GM23338 (cell line): ENCODE measurements around the gene ASCL5.

Source experiments
- CREB1 ChIP-seq: fragments of 250-450 bp; sonication (Bioruptor Pico); IDR thresholded peaks from 2 replicates; pipeline ENCODE4 v1.5.0; 2020; ENCODE audit warnings: low read depth, mild to moderate bottlenecking, moderate library complexity
- EZH2 ChIP-seq: fragments of 200-600 bp; sonication (generic); IDR thresholded peaks from one replicate; pipeline ENCODE4 v1.8.0; 2017; ENCODE audit warnings: antibody characterized with exemption, mild to moderate bottlenecking, low read depth; ENCODE audit not compliant: unreplicated experiment
- EZH2phosphoT487 ChIP-seq: fragments of 200-600 bp; sonication (generic); IDR thresholded peaks from one replicate; pipeline ENCODE4 v1.8.1; 2018; ENCODE audit warnings: antibody characterized with exemption; ENCODE audit not compliant: unreplicated experiment
- JUNB ChIP-seq: IDR thresholded peaks from one replicate; pipeline ENCODE4 v1.6.1; 2016; ENCODE audit warnings: antibody characterized with exemption; ENCODE audit not compliant: unreplicated experiment
- POLR2AphosphoS5 ChIP-seq: IDR thresholded peaks from 2 replicates; pipeline ENCODE4 v1.6.1; 2016; ENCODE audit warnings: antibody characterized with exemption, low read depth
- REST ChIP-seq: IDR thresholded peaks from one replicate; pipeline ENCODE4 v1.6.1; 2018; ENCODE audit warnings: antibody characterized with exemption; ENCODE audit not compliant: unreplicated experiment
- ZNF331 ChIP-seq: fragments of 250-450 bp; sonication (Bioruptor Pico); IDR thresholded peaks from 2 replicates; pipeline ENCODE4 v1.5.0; 2020; ENCODE audit warnings: low read depth, mild to moderate bottlenecking, moderate library complexity
- TF ChIP-seq, protein P1 (sequence below), 2 experiments: fragments of 200-600 bp in 1 of 2; sonication (generic) in 1 of 2; conservative IDR thresholded peaks; 2 replicates each; pipeline versions ENCODE4 v1.5.1 to v1.6.1; 2016 to 2017; ENCODE audit warnings: antibody characterized with exemption in 2 of 2, low read depth in 2 of 2, mild to moderate bottlenecking in 2 of 2, moderate library complexity in 1 of 2
- TF ChIP-seq, protein P2 (sequence below): IDR thresholded peaks from 2 replicates; pipeline ENCODE4 v1.6.1; 2016; ENCODE audit warnings: antibody characterized with exemption

- TF ChIP-seq, protein P1, sequence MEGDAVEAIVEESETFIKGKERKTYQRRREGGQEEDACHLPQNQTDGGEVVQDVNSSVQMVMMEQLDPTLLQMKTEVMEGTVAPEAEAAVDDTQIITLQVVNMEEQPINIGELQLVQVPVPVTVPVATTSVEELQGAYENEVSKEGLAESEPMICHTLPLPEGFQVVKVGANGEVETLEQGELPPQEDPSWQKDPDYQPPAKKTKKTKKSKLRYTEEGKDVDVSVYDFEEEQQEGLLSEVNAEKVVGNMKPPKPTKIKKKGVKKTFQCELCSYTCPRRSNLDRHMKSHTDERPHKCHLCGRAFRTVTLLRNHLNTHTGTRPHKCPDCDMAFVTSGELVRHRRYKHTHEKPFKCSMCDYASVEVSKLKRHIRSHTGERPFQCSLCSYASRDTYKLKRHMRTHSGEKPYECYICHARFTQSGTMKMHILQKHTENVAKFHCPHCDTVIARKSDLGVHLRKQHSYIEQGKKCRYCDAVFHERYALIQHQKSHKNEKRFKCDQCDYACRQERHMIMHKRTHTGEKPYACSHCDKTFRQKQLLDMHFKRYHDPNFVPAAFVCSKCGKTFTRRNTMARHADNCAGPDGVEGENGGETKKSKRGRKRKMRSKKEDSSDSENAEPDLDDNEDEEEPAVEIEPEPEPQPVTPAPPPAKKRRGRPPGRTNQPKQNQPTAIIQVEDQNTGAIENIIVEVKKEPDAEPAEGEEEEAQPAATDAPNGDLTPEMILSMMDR (conservative IDR thresholded peaks at IDR 0.05; ENCODE audit: low read depth in 2 of 2): no peak
- TF ChIP-seq, protein P2, sequence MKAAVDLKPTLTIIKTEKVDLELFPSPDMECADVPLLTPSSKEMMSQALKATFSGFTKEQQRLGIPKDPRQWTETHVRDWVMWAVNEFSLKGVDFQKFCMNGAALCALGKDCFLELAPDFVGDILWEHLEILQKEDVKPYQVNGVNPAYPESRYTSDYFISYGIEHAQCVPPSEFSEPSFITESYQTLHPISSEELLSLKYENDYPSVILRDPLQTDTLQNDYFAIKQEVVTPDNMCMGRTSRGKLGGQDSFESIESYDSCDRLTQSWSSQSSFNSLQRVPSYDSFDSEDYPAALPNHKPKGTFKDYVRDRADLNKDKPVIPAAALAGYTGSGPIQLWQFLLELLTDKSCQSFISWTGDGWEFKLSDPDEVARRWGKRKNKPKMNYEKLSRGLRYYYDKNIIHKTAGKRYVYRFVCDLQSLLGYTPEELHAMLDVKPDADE: no peak
- TF ChIP-seq EZH2 (no peak), ZNF331 (CRISPR knock-in tag) (no peak), POLR2AphosphoS5 (no peak), REST (no peak), JUNB (no peak), EZH2phosphoT487 (no peak), CREB1 (CRISPR knock-in tag) (no peak)
Measured at GRCh38 chr1:201169203-201169602, 42.2 kb upstream of the ASCL5 start.
